ENCODE results near the gene LAIR1.
"Not testable (repeated sequence)": the region's sequence is repeated elsewhere in the genome, so short reads cannot be mapped to it uniquely, and the experiment has no call there.

GRCh38 chr19:54322295-54322694, 42.4 kb downstream of the LAIR1 start:
- not testable (repeated sequence) for TF ChIP-seq SUZ12, FOXK2 (IDR thresholded peaks at IDR 0.05)
